Body of pancreas (tissue), 4 donors: ENCODE results near the gene CRIM1.
A peak's percentile ranks its signal among the peaks of the same experiment; 100 is the strongest.

Source experiments
- POLR2A ChIP-seq, 3 donors: fragments of 450-650 bp; IDR thresholded peaks; one replicate each; pipeline ENCODE4 v1.6.1; 2016; ENCODE audit warnings: antibody characterized with exemption in 3 of 3, mild to moderate bottlenecking in 2 of 3
- TF ChIP-seq, protein P1 (sequence below), 7 experiments: fragments of 450-650 bp in 4 of 7; fragments of 200-600 bp in 3 of 7; sonication (generic) in 3 of 7; IDR thresholded peaks; one replicate each; pipeline ENCODE4 v1.5.1; 2016 to 2019; ENCODE audit warnings: antibody characterized with exemption in 7 of 7

DNA sequence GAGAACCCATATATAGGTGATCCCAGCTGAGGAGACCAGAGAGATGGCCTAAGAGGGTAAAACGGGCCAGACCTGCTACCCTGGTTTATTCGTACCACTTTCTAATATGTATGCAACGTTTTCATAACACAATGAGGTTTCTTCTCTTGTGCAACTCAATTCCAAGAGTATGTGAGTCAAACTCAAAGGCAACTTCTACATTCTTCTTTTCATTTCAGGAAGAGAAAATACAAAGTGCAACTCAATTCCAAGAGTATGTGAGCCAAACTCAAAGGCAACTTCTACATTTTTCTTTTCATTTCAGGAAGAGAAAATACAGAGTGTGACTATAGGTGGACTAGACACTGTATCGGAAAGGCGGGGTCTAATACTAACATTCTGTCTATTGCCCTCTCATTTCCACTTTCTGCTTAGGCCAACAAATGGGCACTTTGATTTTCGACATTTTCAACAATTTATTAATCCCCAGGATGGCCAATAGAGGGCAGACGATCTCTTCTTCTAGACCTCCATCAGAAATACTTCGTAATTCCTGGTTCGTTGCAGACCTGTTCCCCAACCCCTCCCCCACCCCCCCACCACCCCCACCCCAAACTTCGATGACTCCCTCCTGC is 3.7 kb upstream of the CRIM1 start:
- TF ChIP-seq, protein P1, sequence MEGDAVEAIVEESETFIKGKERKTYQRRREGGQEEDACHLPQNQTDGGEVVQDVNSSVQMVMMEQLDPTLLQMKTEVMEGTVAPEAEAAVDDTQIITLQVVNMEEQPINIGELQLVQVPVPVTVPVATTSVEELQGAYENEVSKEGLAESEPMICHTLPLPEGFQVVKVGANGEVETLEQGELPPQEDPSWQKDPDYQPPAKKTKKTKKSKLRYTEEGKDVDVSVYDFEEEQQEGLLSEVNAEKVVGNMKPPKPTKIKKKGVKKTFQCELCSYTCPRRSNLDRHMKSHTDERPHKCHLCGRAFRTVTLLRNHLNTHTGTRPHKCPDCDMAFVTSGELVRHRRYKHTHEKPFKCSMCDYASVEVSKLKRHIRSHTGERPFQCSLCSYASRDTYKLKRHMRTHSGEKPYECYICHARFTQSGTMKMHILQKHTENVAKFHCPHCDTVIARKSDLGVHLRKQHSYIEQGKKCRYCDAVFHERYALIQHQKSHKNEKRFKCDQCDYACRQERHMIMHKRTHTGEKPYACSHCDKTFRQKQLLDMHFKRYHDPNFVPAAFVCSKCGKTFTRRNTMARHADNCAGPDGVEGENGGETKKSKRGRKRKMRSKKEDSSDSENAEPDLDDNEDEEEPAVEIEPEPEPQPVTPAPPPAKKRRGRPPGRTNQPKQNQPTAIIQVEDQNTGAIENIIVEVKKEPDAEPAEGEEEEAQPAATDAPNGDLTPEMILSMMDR (IDR thresholded peaks at IDR 0.05), result peak; percentile 44 to 71 (median 59)
- TF ChIP-seq POLR2A (IDR thresholded peaks at IDR 0.05), result no peak
